Ovary (tissue), 9 donors: ENCODE measurements around the gene LMF2. TPM values are rescaled to one million over a fixed set of nuclear protein-coding genes. Genes with fewer than 3 reads are reported as not detected.

Source experiments
- DNase-seq, 5 donors: peaks; one replicate each; pipeline ENCODE4 v3.0.0-alpha.2; 2019 to 2020
- H3K27ac ChIP-seq, 2 donors: fragments of 200-600 bp; one replicate each; pipeline versions ENCODE4 v1.5.1 to v1.8.0; 2019 to 2022
- H3K27me3 ChIP-seq: fragments of 200-600 bp; one replicate; pipeline ENCODE4 v1.8.0; 2022
- H3K36me3 ChIP-seq: fragments of 200-600 bp; sonication (generic); one replicate; pipeline ENCODE4 v1.5.1; 2019
- H3K4me1 ChIP-seq: one replicate; pipeline ENCODE4 v1.8.1; 2013; ENCODE audit warnings: mild to moderate bottlenecking, moderate library complexity; ENCODE audit not compliant: insufficient read depth
- H3K4me3 ChIP-seq: fragments of 200-600 bp; sonication (generic); one replicate; pipeline ENCODE4 v1.5.1; 2017
- H3K9me3 ChIP-seq, 2 donors: fragments of 200-600 bp in 1 of 2; sonication (generic) in 1 of 2; one replicate each; pipeline versions ENCODE4 v1.5.1 to v1.8.1; 2013 to 2019; ENCODE audit warnings: mild to moderate bottlenecking in 1 of 2, moderate library complexity in 1 of 2
- CTCF ChIP-seq, 3 donors: fragments of 450-650 bp in 2 of 3; fragments of 200-600 bp in 1 of 3; IDR thresholded peaks; one replicate each; pipeline versions ENCODE4 v1.5.1 to v1.8.0; 2016 to 2022; ENCODE audit warnings: antibody characterized with exemption in 3 of 3, mild to moderate bottlenecking in 1 of 3
- EP300 ChIP-seq: sonication (generic); formaldehyde crosslinking; IDR thresholded peaks from one replicate; pipeline ENCODE4 v1.6.1; 2017; ENCODE audit warnings: antibody characterized with exemption
- POLR2A ChIP-seq: fragments of 450-650 bp; IDR thresholded peaks from one replicate; pipeline ENCODE4 v1.6.1; 2017; ENCODE audit warnings: antibody characterized with exemption, mild to moderate bottlenecking, moderate library complexity
- WGBS, 3 donors: extraction: QIAGEN DNeasy Blood & Tissue Kit in 1 of 3; methylation state at CpG; one replicate each; pipeline versions ENCODE4 v1.1.5 to v1.1.7; 2013 to 2017; 5-methylcytosine and 5-hydroxymethylcytosine counted together
- intact Hi-C, 4 donors: fragments of 100-400 bp; cut with DNase I; formaldehyde crosslinking; loops; one replicate each; pipeline versions ENCODE4 v1.11.0 to v1.15.1; 2022 to 2023
- polyA plus RNA-seq, 2 donors: library from polyadenylated mRNA; stranded (reverse); fragments of 200-250 nt in 1 of 2; fragments of 350-450 nt in 1 of 2; fragmentation: Illumina TruSeq in 1 of 2; extraction: RNeasy Lipid Tissue Mini Kit (QIAGEN cat#74804) in 1 of 2; gene quantifications; one replicate each; pipeline ENCODE4 v1.2.3, GENCODE V29; 2013 to 2014
- total RNA-seq, 7 donors: library from RNA; depleted of rRNA in 2 of 7; stranded (reverse); fragments of >200 nt in 2 of 7; fragmentation: NEBNext Ultra II Directional in 3 of 7; extraction: Animal tissue kit (Norgen Biotek cat#: 25700) in 3 of 7; gene quantifications; one replicate each; pipeline versions ENCODE4 v1.1.0 to v1.2.4, GENCODE V29; 2016 to 2023
- donor health status: DM: no; HTN: no; CAD: no; lungs with moderate emphysema.
- donor health status: DM: no; HTN: no; CAD: no.
- donor health status: Bipolar disorder and iron deficiency.
- donor health status: DM: yes; HTN: yes; CAD: no.
- donor health status: DM: no; HTN: no; CAD: no.
- donor health status: DM: yes; HTN: yes; CAD: no.

The LMF2 gene
- total and polyA plus RNA-seq, 9 donors: 1.5 to 76.6 (median 52.3) TPM

- 85 to 93% (median 91%) methylated on average over 12 of the region's 12 CpGs for WGBS, 3 donors
- peaks cover 16% of the 10 kb centered on the region for H3K4me1 ChIP-seq
- no peak for DNase-seq
- H3K9me3 ChIP-seq: no peaks in the 10 kb centered on the region
- H3K27me3 ChIP-seq: peaks cover 9% of the 10 kb centered on the region
- intact Hi-C loops: no loop called here
- no peak overlapping the region for H3K27ac ChIP-seq
- no peak overlapping the region for H3K4me3 ChIP-seq
- H3K36me3 ChIP-seq: no peaks in the 10 kb centered on the region
- TF ChIP-seq POLR2A: no peak
- TF ChIP-seq EP300: no peak
- TF ChIP-seq CTCF (IDR thresholded peaks at IDR 0.05): no peak
Measured at GRCh38 chr22:50477923-50478322, 29.6 kb downstream of the LMF2 start.

- DNase-seq: no peak
- Histone ChIP-seq H3K36me3 (no peaks in the 10 kb centered on the region), H3K4me3 (no peak overlapping the region), H3K27me3 (peaks cover 9% of the 10 kb centered on the region), H3K27ac (no peak overlapping the region), H3K9me3 (no peaks in the 10 kb centered on the region), H3K4me1 (peaks cover 18% of the 10 kb centered on the region)
- no peak for TF ChIP-seq POLR2A
- intact Hi-C loops: no loop called here
- WGBS, 3 donors: 73 to 74% (median 73%) methylated on average over 7 of the region's 7 CpGs
Measured at GRCh38 chr22:50476868-50477267, 30.6 kb downstream of the LMF2 start.

GRCh38 chr22:50475652-50476002 is 31.9 kb downstream of the LMF2 start:
- H3K27ac ChIP-seq: no peak overlapping the region
- H3K36me3 ChIP-seq: no peaks in the 10 kb centered on the region
- no peaks in the 10 kb centered on the region for H3K27me3 ChIP-seq
- H3K4me1 ChIP-seq: peaks cover 23% of the 10 kb centered on the region
- no peak for DNase-seq
- no peaks in the 10 kb centered on the region for H3K9me3 ChIP-seq
- 83 to 89% (median 85%) methylated on average over 6 of the region's 6 CpGs for WGBS, 3 donors
- intact Hi-C loops: no loop called here
- TF ChIP-seq POLR2A (no peak), CTCF (IDR thresholded peaks at IDR 0.05) (no peak), EP300 (no peak)
- H3K4me3 ChIP-seq: no peak overlapping the region

GRCh38 chr22:50474710-50475651 is 32.5 kb downstream of the LMF2 start, which contains the start of gene SBF1:
TSS of gene SBF1 (minus strand) at chr22:50475035. CDS start at chr22:50474840, 195 bp downstream.
- Histone ChIP-seq H3K36me3 (no peaks in the 10 kb centered on the region), H3K9me3 (no peaks in the 10 kb centered on the region), H3K27me3 (no peaks in the 10 kb centered on the region), H3K27ac (peak within 1 kb of the TSS; percentile 57 to 58), H3K4me1 (peaks cover 29% of the 10 kb centered on the region), H3K4me3 (peak within 1 kb of the TSS; percentile 92)
- TF ChIP-seq EP300 (no peak), CTCF (IDR thresholded peaks at IDR 0.05) (no peak), POLR2A (peak; percentile 68)
- WGBS, 3 donors: 1 to 2% (median 2%) methylated on average over 42 to 97 of the region's 97 CpGs
- intact Hi-C loops: no loop called here
- peak; percentile 91 to 95 (median 94) for DNase-seq
